ENCODE measurements around the gene CHP1.
"Not testable (repeated sequence)": the region's sequence is repeated elsewhere in the genome, so short reads cannot be mapped to it uniquely, and the experiment has no call there.

CHP1 gene

GRCh38 chr15:41230650-41231421, at the start of gene CHP1, which contains the start of gene EXD1:
TSS of gene CHP1 (plus strand) at chr15:41231268. CDS start at chr15:41231383, 115 bp downstream.
TSS of gene EXD1 (minus strand) at chr15:41230757. CDS start at chr15:41226575, 4,182 bp downstream.
- DNase-seq (ENCODE audit: low spot score), result peak; percentile 98

DNA sequence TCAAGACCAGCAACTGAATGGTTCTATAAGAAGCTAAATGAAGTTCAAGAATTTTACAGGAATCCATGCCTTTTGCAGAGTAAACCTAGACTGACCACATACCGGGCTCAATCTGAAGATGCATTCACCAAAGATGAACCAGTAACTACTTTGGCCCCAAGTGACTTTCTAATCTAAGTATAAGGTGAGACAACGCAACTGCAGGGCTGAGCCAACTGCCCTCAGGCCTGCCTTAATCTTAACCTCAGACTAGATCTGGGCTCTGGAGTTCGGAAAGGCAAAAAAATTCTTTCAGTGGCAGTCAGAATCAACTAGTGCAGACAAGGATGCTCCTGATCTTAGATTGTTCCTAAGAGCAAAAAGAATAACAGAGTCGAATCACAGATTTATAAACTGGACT, 48.8 kb upstream of the CHP1 start:
- no peak for DNase-seq (ENCODE audit: low spot score)

- no peak for DNase-seq (ENCODE audit: low spot score)
Observed at GRCh38 chr15:41183581-41183980, 47.5 kb upstream of the CHP1 start.

GRCh38 chr15:41194444-41194843, 36.6 kb upstream of the CHP1 start:
- DNase-seq (ENCODE audit: low spot score), result no peak

GRCh38 chr15:41199470-41199869, 31.6 kb upstream of the CHP1 start:
- no peak for DNase-seq (ENCODE audit: low spot score)

GRCh38 chr15:41203395-41203794, 27.7 kb upstream of the CHP1 start:
- no peak for DNase-seq (ENCODE audit: low spot score)

- no peak for DNase-seq (ENCODE audit: low spot score)
Observed at GRCh38 chr15:41205315-41205714, 25.8 kb upstream of the CHP1 start.

- no peak for DNase-seq (ENCODE audit: low spot score)
Observed at GRCh38 chr15:41207687-41208448, 23.2 kb upstream of the CHP1 start.

- DNase-seq (ENCODE audit: low spot score), result no peak
Observed at GRCh38 chr15:41215708-41216107, 15.4 kb upstream of the CHP1 start.

DNA sequence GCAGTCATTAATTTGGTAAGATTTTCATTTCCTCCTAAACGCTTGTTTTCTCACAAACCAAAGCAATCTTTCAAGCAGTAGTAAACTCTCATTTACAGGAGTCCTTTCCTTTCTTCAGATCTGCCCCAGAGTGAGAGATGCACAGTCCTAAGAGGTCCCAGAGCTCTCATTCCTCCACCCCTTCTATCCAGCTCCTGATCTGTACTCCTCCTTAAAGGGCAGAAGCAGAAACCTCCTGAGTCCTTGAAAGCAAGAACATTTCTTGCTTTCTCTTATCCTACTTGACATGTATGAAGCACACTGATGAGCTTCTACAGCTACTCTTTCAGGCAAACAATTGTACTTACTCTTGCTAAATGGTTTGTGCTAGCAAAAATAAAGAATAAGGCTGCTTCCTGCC, 12.2 kb upstream of the CHP1 start:
- no peak for DNase-seq (ENCODE audit: low spot score)

DNA sequence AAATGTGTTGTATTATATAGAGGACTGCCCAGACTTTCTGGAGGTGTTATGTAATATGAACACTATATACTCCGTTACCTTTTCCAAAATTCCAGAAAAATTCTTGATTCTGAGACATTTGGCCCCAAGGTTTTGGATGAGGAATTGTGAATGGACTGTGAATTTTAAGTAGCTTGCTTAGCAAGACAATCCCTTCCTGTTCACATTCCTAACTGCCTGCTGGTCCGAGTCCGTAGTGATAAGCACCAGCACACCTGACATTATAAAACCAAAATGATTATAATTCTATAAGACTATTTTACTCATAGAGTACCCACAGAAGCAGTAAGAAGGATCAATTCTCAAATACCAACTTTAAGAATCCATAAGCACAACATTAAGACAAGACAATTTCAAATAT, 11.7 kb upstream of the CHP1 start:
- DNase-seq (ENCODE audit: low spot score), result no peak

DNA sequence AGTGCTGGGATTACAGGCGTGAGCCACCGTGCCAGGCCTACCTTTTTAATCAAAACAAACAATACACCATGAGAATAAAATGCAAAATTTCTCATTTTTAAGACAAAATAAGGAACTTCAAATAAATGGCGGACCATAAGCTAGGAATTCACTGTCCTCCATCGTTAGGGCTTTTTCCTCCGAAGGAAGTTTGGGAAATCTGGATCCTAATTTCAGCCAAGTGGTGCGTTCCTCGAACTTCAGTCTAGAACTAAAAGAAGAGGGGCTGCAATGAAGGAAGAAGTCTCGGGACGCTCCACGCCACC, 771 bp upstream of the CHP1 start:
- DNase-seq (ENCODE audit: low spot score), result no peak

DNA sequence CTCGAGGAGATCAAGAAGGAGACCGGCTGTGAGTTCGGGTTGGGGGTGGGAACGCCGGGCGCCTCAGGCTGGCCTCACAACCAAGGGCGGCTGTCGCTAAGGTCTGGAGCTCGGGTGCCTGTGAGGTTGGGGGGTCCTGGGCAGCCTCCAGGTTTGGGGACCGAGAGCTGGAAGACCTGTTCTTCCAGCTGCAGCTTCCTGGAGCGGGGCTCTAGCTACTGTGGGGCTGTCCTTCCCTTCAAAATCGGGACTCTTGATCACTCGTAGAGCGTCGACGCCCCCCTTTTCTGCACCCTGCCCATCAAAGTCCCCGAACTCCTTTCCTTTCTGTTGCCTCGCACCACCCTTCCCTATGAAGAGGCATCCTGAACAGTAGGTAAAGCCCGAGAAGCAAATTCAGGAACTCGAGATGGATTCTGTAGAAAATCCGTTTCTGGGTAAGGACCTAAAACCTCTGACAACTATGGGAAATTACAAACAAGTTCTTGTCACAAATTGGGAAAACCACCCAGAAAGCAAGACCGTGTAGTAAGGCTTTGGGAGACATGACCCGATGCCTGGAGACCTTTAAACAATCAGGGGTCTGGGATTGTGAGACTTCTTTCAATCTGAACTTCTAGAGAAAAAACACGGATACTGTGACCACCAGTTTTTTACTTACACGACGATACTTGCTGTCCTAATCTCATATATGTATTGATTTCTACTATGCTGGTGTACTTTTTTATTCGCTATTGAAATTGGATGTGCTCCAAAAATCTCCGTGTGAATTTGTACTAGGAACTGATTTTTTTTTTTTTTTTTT, 556 bp downstream of the CHP1 start:
- DNase-seq (ENCODE audit: low spot score), result no peak

GRCh38 chr15:41233367-41233771, 2.3 kb downstream of the CHP1 start:
- no peak for DNase-seq (ENCODE audit: low spot score)

GRCh38 chr15:41235228-41235627, 4.2 kb downstream of the CHP1 start:
- not testable (repeated sequence) for DNase-seq (ENCODE audit: low spot score)

DNA sequence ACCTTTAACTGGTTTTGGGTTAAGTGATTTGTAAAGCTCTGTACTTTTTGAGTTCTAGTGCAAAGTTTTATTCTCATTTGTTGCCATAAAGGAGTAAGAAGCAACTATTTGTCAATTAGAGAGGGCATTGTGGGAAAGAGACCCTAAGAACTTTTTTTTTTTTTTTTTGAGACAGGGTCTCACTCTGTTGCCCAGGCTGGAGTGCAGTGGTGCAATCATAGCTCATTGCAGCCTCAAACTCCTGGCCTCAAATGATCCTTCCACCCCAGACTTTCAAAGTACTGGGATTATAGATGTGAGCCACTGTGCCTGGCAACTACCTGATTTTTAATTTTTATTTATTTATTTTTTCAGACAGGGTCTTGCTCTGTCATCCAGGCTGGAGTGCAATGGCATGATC, 4.9 kb downstream of the CHP1 start:
- no peak for DNase-seq (ENCODE audit: low spot score)

- DNase-seq (ENCODE audit: low spot score), result no peak
Observed at GRCh38 chr15:41238100-41238499, 7.0 kb downstream of the CHP1 start.

GRCh38 chr15:41241221-41241964, 10.3 kb downstream of the CHP1 start:
- DNase-seq (ENCODE audit: low spot score), result no peak

DNA sequence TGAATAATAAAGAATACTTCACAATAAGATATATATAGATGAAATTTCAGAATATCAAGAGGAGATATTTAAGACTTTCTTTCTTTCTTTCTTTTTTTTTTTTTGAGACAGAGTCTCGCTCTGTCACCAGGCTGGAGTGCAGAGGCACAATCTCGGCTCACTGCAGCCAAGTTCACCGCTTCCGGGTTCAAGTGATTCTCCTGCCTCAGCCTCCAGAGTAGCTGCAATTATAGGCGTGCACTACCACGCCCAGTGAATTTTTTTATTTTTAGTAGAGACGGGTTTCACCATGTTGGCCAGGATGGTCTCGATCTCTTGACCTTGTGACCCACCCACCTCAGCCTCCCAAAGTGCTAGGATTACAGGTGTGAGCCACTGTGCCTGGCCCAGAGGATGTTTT, 19.7 kb downstream of the CHP1 start:
- DNase-seq (ENCODE audit: low spot score), result not testable (repeated sequence)

DNA sequence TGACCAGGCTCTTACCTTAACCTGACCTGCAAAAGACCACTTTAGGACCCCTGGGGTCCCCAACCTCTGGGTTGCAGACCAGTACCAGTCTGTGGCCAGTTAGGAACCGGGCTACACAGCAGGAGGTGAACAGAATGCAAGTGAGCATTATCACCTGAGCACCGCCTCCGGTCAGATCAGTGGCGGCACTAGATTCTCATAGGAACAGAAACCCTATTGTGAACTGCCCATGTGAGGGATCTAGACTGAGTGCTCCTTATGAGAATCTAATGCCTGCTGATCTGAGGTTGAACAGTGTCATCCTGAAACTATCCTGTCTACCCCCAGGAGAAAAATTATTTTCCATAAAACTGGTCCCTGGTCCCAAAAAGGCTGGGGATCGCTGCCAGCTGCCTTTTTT, 20.3 kb downstream of the CHP1 start:
- no peak for DNase-seq (ENCODE audit: low spot score)

GRCh38 chr15:41254560-41254959, 23.5 kb downstream of the CHP1 start:
- no peak for DNase-seq (ENCODE audit: low spot score)

DNA sequence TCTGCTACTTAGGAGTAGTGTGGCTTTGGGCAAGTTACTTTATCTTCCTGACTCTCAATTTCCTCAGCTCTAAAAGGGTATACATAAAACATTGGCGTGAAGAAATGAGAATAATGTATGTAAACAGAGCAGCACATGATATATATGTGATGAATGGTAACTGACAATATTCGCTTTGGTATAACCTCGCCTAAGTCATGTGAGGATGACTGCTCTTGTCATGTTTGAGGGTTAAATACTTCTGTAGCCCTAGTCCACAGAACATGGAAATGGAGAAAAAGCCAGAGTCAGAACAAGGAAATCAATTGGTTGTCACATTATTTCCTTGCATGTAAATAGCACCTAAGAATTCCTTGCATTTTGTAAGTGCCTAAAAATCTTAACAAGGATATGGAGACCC, 25.0 kb downstream of the CHP1 start:
- DNase-seq (ENCODE audit: low spot score), result no peak
